Measurements from ENCODE around the gene SPESP1.

DNA sequence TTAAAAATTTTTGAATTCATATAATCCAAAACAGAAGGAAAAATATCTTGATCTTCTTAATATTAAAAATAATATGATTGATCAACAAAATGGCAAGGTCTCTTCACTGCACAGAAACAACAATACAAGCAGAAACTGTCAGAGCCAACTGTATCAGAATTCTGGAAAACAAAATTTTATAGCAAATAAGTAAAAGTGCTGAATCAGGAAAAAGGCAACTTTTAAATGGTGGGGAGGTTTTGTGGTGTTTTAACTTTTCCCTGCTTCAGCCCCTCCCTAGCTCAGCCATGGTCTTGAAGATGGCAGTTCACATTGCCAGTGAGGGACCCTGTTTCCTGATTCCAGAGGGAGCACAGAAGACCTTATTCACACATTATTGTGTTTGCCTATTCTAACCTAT, 37.6 kb downstream of the SPESP1 start:
- no peak for TF ChIP-seq POLR2A (IDR thresholded peaks at IDR 0.05)
- TF ChIP-seq, protein P1, sequence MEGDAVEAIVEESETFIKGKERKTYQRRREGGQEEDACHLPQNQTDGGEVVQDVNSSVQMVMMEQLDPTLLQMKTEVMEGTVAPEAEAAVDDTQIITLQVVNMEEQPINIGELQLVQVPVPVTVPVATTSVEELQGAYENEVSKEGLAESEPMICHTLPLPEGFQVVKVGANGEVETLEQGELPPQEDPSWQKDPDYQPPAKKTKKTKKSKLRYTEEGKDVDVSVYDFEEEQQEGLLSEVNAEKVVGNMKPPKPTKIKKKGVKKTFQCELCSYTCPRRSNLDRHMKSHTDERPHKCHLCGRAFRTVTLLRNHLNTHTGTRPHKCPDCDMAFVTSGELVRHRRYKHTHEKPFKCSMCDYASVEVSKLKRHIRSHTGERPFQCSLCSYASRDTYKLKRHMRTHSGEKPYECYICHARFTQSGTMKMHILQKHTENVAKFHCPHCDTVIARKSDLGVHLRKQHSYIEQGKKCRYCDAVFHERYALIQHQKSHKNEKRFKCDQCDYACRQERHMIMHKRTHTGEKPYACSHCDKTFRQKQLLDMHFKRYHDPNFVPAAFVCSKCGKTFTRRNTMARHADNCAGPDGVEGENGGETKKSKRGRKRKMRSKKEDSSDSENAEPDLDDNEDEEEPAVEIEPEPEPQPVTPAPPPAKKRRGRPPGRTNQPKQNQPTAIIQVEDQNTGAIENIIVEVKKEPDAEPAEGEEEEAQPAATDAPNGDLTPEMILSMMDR (IDR thresholded peaks at IDR 0.05) = no peak
